Uterus (tissue), 4 donors: ENCODE data around the gene COX10. TPM values are rescaled to one million over a fixed set of nuclear protein-coding genes. Genes with fewer than 3 reads are reported as not detected.
"Not testable (repeated sequence)": the region's sequence is repeated elsewhere in the genome, so short reads cannot be mapped to it uniquely, and the experiment has no call there.

ENCODE experiments used
- DNase-seq, 2 donors: peaks; one replicate each; pipeline ENCODE4 v3.0.0-alpha.2; 2019 to 2020
- H3K27ac ChIP-seq, 2 donors: fragments of 200-600 bp; sonication (generic); 1 replicate in 1 of 2; 2 replicates in 1 of 2; pipeline ENCODE4 v1.5.1; 2016 to 2018
- H3K27me3 ChIP-seq, 2 donors: fragments of 200-600 bp; sonication (generic); one replicate each; pipeline ENCODE4 v1.5.1; 2018 to 2019; ENCODE audit warnings: control low read depth in 1 of 2
- H3K36me3 ChIP-seq, 2 donors: fragments of 200-600 bp; sonication (generic); one replicate each; pipeline ENCODE4 v1.5.1; 2019; ENCODE audit warnings: control low read depth in 1 of 2
- H3K4me1 ChIP-seq, 2 donors: fragments of 200-600 bp; sonication (generic); one replicate each; pipeline ENCODE4 v1.5.1; 2018 to 2019; ENCODE audit warnings: control low read depth in 1 of 2
- H3K4me3 ChIP-seq, 2 donors: fragments of 200-600 bp; sonication (generic); 1 replicate in 1 of 2; 2 replicates in 1 of 2; pipeline ENCODE4 v1.5.1; 2018 to 2019; ENCODE audit warnings: mild to moderate bottlenecking in 1 of 2
- H3K9me3 ChIP-seq, 2 donors: fragments of 200-600 bp; sonication (generic); one replicate each; pipeline ENCODE4 v1.5.1; 2019; ENCODE audit warnings: control low read depth in 1 of 2
- POLR2A ChIP-seq, 2 donors: fragments of 450-650 bp; IDR thresholded peaks; one replicate each; pipeline ENCODE4 v1.6.1; 2016; ENCODE audit warnings: antibody characterized with exemption in 2 of 2, mild to moderate bottlenecking in 1 of 2, moderate library complexity in 1 of 2
- intact Hi-C: fragments of 100-400 bp; cut with DNase I; formaldehyde crosslinking; loops from one replicate; pipeline ENCODE4 v1.15.1; 2023; ENCODE audit warnings: low total_unique reads
- total RNA-seq, 4 donors: library from RNA; depleted of rRNA in 3 of 4; stranded (reverse); fragments of >200 nt in 3 of 4; gene quantifications; one replicate each; pipeline versions ENCODE4 v1.1.0 to v1.2.4, GENCODE V29; 2014 to 2023
- TF ChIP-seq, protein P1 (sequence below), 4 experiments: fragments of 200-600 bp in 2 of 4; fragments of 450-650 bp in 2 of 4; sonication (generic) in 2 of 4; IDR thresholded peaks; one replicate each; pipeline ENCODE4 v1.5.1; 2016 to 2019; ENCODE audit warnings: antibody characterized with exemption in 4 of 4, mild to moderate bottlenecking in 2 of 4, moderate library complexity in 1 of 4
- donor health status: DM: yes; HTN: yes; CAD: no.

COX10 gene
- total RNA-seq, 4 donors from 2014 or later = 3.2 to 23.4 (median 10.9) TPM

DNA sequence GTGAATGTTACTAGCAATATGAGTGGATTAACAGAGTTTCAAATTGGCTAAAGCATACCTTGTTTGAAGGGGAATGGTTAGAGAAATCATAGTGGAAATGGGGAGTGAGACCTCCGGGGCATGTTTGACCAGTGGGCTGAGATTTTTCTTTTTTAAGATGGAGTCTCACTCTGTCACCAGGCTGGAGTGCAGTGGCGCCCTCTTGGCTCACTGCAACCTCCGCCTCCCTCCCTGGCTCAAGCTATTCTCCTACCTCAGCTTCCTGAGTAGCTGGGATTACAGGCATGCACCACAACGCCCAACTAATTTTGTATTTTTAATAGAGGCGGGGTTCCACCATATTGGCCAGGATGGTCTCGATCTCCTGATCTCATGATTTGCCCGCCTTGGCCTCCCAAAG is 157.7 kb downstream of the COX10 start:
- intact Hi-C loops = no loop called here
- TF ChIP-seq, protein P1, sequence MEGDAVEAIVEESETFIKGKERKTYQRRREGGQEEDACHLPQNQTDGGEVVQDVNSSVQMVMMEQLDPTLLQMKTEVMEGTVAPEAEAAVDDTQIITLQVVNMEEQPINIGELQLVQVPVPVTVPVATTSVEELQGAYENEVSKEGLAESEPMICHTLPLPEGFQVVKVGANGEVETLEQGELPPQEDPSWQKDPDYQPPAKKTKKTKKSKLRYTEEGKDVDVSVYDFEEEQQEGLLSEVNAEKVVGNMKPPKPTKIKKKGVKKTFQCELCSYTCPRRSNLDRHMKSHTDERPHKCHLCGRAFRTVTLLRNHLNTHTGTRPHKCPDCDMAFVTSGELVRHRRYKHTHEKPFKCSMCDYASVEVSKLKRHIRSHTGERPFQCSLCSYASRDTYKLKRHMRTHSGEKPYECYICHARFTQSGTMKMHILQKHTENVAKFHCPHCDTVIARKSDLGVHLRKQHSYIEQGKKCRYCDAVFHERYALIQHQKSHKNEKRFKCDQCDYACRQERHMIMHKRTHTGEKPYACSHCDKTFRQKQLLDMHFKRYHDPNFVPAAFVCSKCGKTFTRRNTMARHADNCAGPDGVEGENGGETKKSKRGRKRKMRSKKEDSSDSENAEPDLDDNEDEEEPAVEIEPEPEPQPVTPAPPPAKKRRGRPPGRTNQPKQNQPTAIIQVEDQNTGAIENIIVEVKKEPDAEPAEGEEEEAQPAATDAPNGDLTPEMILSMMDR (IDR thresholded peaks at IDR 0.05) = no peak
- TF ChIP-seq POLR2A (IDR thresholded peaks at IDR 0.05) = no peak
- Histone ChIP-seq H3K27ac (no peak overlapping the region), H3K27me3 (no peaks in the 10 kb centered on the region), H3K9me3 (no peaks in the 10 kb centered on the region), H3K4me3 (no peak overlapping the region), H3K36me3 (no peaks in the 10 kb centered on the region), H3K4me1 (no peaks in the 10 kb centered on the region)
- no peak for DNase-seq

DNA sequence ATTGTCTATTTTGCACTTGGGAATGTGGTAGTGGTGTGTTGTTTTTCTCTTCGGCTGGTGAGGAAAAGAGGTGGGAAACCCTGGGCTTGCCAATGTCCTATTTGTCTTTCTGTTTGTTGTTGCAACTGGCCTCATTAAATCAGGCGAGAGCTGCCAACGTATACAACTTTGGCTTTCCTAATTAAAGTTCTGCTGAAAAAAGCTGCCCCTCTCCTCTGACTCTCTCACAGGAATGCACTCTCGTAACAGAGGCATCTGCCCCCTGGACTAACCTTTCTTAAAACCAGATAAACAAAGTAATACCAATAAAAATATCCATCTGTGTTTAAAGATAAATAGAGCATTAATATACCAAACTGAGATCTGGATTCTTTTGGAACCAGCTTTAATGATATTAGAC is 159.6 kb downstream of the COX10 start:
- Histone ChIP-seq H3K27me3 (no peaks in the 10 kb centered on the region), H3K9me3 (no peaks in the 10 kb centered on the region), H3K27ac (no peak overlapping the region), H3K4me3 (no peak overlapping the region), H3K36me3 (no peaks in the 10 kb centered on the region), H3K4me1 (no peaks in the 10 kb centered on the region)
- intact Hi-C loops = no loop called here
- no peak for DNase-seq
- TF ChIP-seq POLR2A (IDR thresholded peaks at IDR 0.05) = no peak
- TF ChIP-seq, protein P1 (IDR thresholded peaks at IDR 0.05) = no peak

DNA sequence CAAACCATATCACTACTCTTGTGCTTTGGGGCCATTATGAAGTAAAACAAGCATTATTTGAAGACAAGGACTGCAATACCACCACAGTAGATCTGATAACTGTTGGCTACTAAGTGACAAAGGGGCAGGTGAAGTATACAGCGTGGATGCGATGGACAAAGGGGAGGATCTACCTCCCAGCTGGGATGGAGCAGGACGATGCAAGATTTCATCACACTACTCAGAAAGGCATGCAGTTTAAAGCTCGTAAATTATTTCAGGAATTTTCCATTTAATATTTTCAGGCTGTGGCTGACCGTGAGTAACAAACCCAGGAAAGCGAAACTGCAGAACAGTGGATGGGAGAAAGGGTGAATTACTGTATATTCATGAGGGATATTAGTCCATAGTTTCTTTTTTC is 161.9 kb downstream of the COX10 start:
- H3K9me3 ChIP-seq, H3K4me1 ChIP-seq, H3K27ac ChIP-seq, intact Hi-C loops, DNase-seq, H3K4me3 ChIP-seq, H3K36me3 ChIP-seq, H3K27me3 ChIP-seq: not testable (repeated sequence)

DNA sequence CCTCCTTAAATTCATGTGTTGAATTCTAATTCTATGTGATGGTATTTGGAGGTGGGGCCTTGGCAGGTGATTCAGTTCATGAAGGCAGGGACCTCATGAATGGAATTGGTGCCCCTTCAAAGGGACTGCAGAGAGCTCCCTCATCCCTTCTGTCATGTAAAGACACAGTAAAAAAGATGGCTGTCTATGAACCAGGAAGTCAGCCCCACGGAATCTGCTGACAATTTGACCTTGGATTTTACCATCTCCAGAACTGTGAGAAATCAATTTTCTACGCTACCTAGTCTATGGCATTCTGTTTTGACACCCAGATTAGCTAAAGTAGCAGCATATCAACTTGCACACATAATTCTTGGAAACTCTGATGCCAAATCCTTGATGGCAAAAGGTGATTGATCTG is 165.7 kb downstream of the COX10 start:
- intact Hi-C loops, DNase-seq, H3K36me3 ChIP-seq, H3K4me3 ChIP-seq, H3K27me3 ChIP-seq, H3K4me1 ChIP-seq, H3K27ac ChIP-seq, H3K9me3 ChIP-seq: not testable (repeated sequence)

DNA sequence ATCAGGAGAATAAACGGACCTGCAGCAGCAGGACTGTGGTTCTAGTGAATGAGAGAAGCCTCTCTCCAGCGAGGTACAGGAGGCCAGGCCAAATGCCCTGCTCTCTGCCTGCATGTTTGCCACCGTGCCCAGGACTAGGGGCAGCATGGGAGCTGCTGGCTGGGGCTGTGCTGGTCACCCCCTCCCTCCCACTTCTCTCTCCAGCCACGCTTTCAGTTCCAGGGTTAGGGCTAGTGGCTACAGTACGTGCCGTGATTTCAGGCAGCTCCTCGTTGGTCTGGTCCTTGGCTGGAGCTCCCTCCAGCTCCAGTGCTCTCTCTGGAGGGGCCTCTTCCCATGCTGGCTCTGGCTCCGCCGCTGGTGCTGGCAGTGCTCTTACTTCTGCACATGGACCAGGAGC is 166.7 kb downstream of the COX10 start:
- H3K4me3 ChIP-seq, H3K27ac ChIP-seq, H3K27me3 ChIP-seq, intact Hi-C loops, DNase-seq, H3K4me1 ChIP-seq, H3K36me3 ChIP-seq, H3K9me3 ChIP-seq: not testable (repeated sequence)

DNA sequence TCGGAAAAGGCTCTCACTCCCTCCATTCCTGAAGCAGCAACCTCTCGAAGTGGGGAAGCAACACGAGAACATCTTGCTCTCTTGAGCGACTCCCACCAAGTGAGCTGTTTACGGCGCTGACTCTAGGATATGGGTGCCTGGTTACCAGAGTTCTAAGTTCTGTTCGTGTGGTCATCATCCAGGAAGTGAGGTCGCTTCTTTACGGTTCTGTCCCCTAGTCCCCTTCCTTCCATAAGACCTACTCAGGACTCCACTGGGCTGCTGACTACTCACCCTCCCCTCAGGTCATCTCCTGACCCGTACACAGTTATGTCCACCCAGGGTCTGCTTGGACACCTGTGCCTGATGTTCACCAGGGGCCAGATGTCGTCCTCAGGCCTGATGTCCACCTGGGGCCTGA is 167.5 kb downstream of the COX10 start, which contains the start of gene CDRT15:
TSS of gene CDRT15 (minus strand) at position 101 of the 400 bp plus-strand sequence. CDS start at position 72, 29 bp downstream.
- H3K36me3 ChIP-seq, H3K4me1 ChIP-seq, intact Hi-C loops, H3K27ac ChIP-seq, H3K4me3 ChIP-seq, H3K9me3 ChIP-seq, DNase-seq, H3K27me3 ChIP-seq: not testable (repeated sequence)

DNA sequence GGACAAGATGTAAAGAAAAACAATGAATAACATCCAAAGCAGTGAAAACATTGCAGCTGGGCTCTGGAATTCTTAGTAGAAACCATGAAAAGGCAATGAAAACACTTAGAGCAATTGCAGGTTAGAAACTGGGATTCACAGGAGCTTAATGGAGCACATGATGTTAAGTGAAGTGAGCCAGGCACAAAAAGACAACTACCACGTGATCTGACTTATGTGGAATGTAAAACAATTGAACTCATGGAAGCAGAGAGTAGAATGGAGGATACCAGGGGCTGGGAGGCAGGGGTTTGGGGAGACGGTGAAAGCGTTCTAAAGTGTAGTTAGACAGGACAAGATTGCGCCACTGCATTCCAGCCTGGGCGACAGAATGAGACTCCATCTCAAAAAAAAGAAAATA is 170.0 kb downstream of the COX10 start:
- H3K4me3 ChIP-seq, H3K4me1 ChIP-seq, H3K36me3 ChIP-seq, intact Hi-C loops, H3K27me3 ChIP-seq, H3K27ac ChIP-seq, H3K9me3 ChIP-seq, DNase-seq: not testable (repeated sequence)

DNA sequence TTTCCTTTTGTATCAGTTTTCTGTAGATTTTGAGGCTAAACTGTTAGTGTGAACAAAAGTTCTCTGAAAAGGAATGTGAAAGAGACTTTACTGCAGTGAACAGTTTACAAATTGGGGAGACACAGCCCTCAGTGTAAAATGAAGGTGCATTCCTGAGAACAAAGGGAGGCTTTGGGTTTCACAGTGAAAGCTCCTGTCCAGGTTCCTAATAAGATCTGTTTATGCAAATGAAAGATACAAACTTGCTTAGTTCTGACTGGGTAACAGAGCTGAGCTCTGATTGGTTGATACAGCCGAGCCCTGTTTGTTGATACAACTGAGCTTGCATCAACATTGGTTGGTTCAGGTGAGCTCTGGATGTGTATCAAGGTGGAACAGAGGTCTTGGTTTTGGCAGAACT is 175.7 kb downstream of the COX10 start:
- Histone ChIP-seq H3K4me1 (no peaks in the 10 kb centered on the region), H3K36me3 (no peaks in the 10 kb centered on the region), H3K9me3 (no peaks in the 10 kb centered on the region), H3K27me3 (no peaks in the 10 kb centered on the region), H3K4me3 (no peak overlapping the region), H3K27ac (no peak overlapping the region)
- TF ChIP-seq, protein P1 (IDR thresholded peaks at IDR 0.05) = no peak
- TF ChIP-seq POLR2A (IDR thresholded peaks at IDR 0.05) = no peak
- intact Hi-C loops = no loop called here
- no peak for DNase-seq
